ENCODE data around the gene ABI3.
"Not testable (repeated sequence)": the region's sequence is repeated elsewhere in the genome, so short reads cannot be mapped to it uniquely, and the experiment has no call there.

ABI3 gene

GRCh38 chr17:49258394-49258793 lies 47.9 kb downstream of the ABI3 start:
- DNase-seq, result no peak

GRCh38 chr17:49259663-49260010 lies 49.1 kb downstream of the ABI3 start:
- no peak for DNase-seq

- peak; percentile 24 for DNase-seq
These were observed 49.7 kb downstream of the ABI3 start for GRCh38 chr17:49260011-49260816.

- peak; percentile 61 for DNase-seq
These were observed 50.3 kb downstream of the ABI3 start for GRCh38 chr17:49260817-49261291.

- not testable (repeated sequence) for DNase-seq
These were observed 51.0 kb downstream of the ABI3 start for GRCh38 chr17:49261540-49261939.

- DNase-seq, result no peak
These were observed 55.7 kb downstream of the ABI3 start for GRCh38 chr17:49266233-49266632.

GRCh38 chr17:49267912-49268311 lies 57.4 kb downstream of the ABI3 start:
- no peak for DNase-seq

GRCh38 chr17:49269356-49269755 lies 58.8 kb downstream of the ABI3 start:
- DNase-seq, result no peak

All from amniotic stem cell (primary cell).